Body of pancreas (tissue), 4 donors: ENCODE data around the gene PTH1R.
"Not testable (repeated sequence)": the region's sequence is repeated elsewhere in the genome, so short reads cannot be mapped to it uniquely, and the experiment has no call there.

Source experiments
- CTCF ChIP-seq, 7 experiments: fragments of 450-650 bp in 4 of 7; fragments of 200-600 bp in 3 of 7; sonication (generic) in 3 of 7; IDR thresholded peaks; one replicate each; pipeline ENCODE4 v1.5.1; 2016 to 2019; ENCODE audit warnings: antibody characterized with exemption in 7 of 7
- POLR2A ChIP-seq, 3 donors: fragments of 450-650 bp; IDR thresholded peaks; one replicate each; pipeline ENCODE4 v1.6.1; 2016; ENCODE audit warnings: antibody characterized with exemption in 3 of 3, mild to moderate bottlenecking in 2 of 3

- not testable (repeated sequence) for TF ChIP-seq CTCF, POLR2A (IDR thresholded peaks at IDR 0.05)
Observed at GRCh38 chr3:46910914-46911313, 33.4 kb downstream of the PTH1R start.
